Mucosa of stomach (tissue), 1 donor: ENCODE data around the gene AKAP12.

Experiments
- H3K27me3 ChIP-seq: one replicate; pipeline ENCODE4 v1.7.0; 2013; ENCODE audit warnings: mild to moderate bottlenecking, low read length; ENCODE audit not compliant: control insufficient read depth, insufficient read depth
- H3K36me3 ChIP-seq: one replicate; pipeline ENCODE4 v1.7.0; 2013; ENCODE audit warnings: low read length; ENCODE audit not compliant: control insufficient read depth, insufficient read depth
- H3K4me1 ChIP-seq: one replicate; pipeline ENCODE4 v1.7.0; 2013; ENCODE audit warnings: mild to moderate bottlenecking, low read length; ENCODE audit not compliant: control insufficient read depth, insufficient read depth
- H3K4me3 ChIP-seq: one replicate; pipeline ENCODE4 v1.7.0; 2013; ENCODE audit warnings: low read length
- H3K9ac ChIP-seq: one replicate; pipeline ENCODE4 v1.7.0; 2013; ENCODE audit warnings: mild to moderate bottlenecking, low read length, moderate library complexity
- H3K9me3 ChIP-seq: one replicate; pipeline ENCODE4 v1.7.0; 2013; ENCODE audit warnings: mild to moderate bottlenecking, low read length, moderate library complexity; ENCODE audit not compliant: control insufficient read depth
- donor health status: Pancreatic carcinoma.

The AKAP12 gene

DNA sequence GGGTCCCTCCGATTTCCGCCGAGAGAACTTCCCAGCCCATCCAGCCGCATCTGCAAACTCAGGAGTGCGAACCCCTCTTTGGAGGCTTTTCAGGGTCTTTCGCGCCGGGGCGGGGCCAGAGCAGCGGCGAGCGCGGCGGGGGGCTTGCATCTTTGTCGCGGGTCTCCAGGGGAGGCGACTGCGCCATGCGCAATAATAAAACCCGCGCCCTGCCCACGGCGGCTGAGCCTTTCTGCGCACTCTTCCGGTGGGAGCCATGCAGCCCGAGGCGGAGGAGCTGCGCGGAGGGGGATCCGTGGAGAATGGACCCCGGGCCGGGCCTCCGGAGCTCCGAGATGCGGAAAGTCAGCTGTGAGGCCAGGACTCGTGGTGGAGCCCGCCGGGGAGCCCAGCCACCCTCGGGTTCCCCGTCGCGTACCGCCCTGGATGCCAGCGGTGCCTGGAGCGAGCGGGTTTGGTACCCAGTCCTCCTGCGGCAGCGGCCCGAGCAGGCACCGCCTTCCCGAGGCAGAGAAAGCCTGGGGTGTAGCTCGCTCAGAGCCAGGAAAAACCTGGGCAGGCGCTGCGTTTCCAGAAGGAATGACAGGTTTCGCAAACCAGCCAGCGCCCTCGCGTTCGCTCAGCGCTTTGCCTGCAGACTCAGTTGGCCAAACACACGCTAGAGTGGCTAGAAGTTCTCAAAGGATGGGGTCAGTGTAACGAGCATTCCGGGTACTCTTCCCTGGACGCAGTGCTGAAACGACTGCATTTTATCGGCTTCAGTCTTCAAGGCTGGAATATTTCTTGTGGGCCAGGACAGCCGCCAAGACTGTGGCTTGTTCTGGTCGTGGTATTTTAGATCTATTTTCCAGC is 1.2 kb downstream of the AKAP12 start:
- Histone ChIP-seq H3K36me3 (no peaks in the 10 kb centered on the region), H3K4me1 (no peaks in the 10 kb centered on the region), H3K9me3 (no peaks in the 10 kb centered on the region), H3K4me3 (no peak overlapping the region), H3K27me3 (peaks cover 24% of the 10 kb centered on the region), H3K9ac (peak overlapping the region; percentile 39)

DNA sequence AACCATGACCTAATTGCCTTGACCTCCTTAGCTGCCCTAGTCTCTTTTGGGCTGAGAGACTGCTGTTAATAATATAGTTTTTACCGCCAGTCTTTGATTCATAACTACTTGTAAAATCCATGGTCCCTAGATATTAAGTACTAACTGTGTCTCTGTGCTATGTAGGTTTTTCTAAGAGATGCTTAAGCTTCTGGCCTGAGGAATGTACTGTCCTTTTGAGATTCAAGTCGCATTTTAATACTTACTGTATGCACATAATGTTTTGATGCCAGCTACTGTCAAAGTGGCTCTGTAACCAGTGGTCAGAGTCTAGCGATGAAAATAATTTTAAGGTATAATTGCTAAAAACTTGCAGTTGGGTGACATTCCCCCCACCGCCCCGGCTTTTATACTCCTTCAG is 2.1 kb downstream of the AKAP12 start:
- Histone ChIP-seq H3K4me1 (no peaks in the 10 kb centered on the region), H3K36me3 (no peaks in the 10 kb centered on the region), H3K9me3 (no peaks in the 10 kb centered on the region), H3K27me3 (peaks cover 24% of the 10 kb centered on the region), H3K9ac (no peak overlapping the region), H3K4me3 (no peak overlapping the region)

DNA sequence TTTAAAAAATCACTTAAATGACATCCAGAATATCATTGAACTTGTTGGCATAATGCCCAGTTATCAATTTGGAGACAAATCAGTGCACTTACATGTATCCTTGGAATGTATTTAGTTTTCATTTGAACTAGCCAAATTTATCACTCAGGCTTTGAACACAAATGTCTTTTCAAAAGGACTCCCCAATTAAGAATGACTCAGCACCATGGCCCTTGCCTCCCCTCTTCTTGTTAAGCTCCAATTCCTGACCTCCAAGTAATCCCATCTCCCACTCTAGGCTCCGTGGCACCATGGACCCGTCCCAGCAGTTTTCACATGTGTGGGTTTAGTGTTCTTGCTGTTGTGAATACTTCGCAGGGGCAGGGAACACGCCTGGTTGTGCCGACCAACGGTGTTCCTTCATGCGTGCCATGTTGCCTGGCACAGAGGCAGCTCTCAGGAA is 2.7 kb downstream of the AKAP12 start:
- Histone ChIP-seq H3K4me1 (no peaks in the 10 kb centered on the region), H3K4me3 (no peak overlapping the region), H3K27me3 (peaks cover 24% of the 10 kb centered on the region), H3K36me3 (no peaks in the 10 kb centered on the region), H3K9ac (no peak overlapping the region), H3K9me3 (no peaks in the 10 kb centered on the region)

DNA sequence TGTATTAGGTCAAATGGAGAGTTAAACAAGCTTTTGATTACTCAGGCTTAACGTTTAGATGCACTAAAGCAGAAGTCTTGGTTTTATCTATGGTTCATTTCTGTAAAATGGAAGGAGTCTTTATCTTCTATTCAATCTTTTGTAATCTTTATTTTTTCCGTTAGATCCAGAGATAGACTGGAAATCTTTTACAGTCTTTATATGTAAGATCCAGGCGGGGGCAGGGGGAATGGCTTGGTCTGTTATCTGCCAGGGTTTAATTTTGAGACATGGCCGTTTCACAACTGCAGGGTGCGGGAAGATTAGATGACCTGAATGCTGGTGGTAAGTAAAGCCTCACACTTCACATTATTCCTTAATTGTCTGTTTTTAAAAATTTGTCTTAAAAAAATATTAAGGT is 3.7 kb downstream of the AKAP12 start:
- no peaks in the 10 kb centered on the region for H3K9me3 ChIP-seq
- no peaks in the 10 kb centered on the region for H3K4me1 ChIP-seq
- no peaks in the 10 kb centered on the region for H3K36me3 ChIP-seq
- peaks cover 24% of the 10 kb centered on the region for H3K27me3 ChIP-seq
- no peak overlapping the region for H3K4me3 ChIP-seq
- H3K9ac ChIP-seq = no peak overlapping the region

DNA sequence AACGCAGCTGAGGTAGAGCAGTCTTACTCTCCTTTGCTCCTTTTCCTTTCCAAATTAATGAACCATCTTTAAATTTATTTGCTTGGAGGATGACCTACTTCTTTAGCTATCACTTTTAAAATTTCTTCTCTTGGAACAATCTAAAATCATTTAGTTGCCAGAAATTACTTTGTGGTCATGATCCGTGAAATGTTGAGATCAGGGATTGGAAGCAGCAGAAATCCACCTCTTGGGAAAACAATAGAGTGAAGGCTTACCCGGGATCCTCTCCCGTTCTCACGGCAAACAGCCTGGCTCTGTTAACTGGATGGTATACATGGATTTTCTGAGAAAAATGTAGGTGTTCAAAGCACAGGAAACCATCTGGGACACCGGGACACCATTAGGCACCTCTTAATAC is 7.7 kb downstream of the AKAP12 start:
- Histone ChIP-seq H3K4me3 (no peak overlapping the region), H3K4me1 (no peaks in the 10 kb centered on the region), H3K9me3 (no peaks in the 10 kb centered on the region), H3K27me3 (peaks cover 3% of the 10 kb centered on the region), H3K9ac (no peak overlapping the region), H3K36me3 (no peaks in the 10 kb centered on the region)

DNA sequence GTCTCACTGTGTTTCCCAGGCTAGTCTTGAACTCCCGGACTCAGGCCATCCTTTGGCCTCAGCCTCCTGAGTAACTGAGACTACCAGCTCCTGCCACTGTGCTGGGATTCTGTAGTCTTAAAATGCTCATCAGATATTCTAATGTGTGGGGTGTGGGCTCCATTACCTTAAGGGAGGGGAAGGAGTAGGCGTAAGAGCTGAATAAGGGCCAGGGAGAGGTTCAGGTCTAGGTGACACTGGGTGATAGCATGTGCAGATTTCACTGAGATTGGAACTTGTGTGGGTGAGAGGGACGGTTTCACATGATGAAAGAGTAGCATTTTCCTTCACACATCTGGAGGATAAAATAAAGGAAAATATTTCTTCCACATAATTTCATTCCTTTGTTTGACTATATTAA is 8.5 kb downstream of the AKAP12 start:
- Histone ChIP-seq H3K9ac (no peak overlapping the region), H3K36me3 (no peaks in the 10 kb centered on the region), H3K9me3 (no peaks in the 10 kb centered on the region), H3K4me3 (no peak overlapping the region), H3K4me1 (no peaks in the 10 kb centered on the region), H3K27me3 (no peaks in the 10 kb centered on the region)

DNA sequence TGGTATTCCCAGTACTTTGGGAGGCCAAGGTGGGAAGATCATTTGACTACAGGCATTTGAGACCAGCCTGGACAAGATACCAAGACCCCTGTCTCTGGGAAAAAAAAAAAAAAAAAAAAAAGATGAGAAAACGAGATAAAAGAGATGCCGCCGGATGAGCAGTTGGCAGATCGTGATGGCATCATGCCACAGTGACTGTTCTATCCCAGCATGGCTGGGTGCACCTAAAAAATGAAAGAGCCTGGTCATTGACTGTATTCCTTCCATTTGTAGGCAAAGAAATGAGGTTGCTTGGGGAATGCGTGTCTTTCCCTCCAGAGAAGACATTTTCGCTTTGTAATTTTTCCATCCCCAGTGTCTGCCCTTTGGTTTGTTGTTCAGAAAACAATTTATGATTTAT is 12.9 kb downstream of the AKAP12 start:
- H3K9me3 ChIP-seq = no peaks in the 10 kb centered on the region
- no peak overlapping the region for H3K4me3 ChIP-seq
- no peaks in the 10 kb centered on the region for H3K36me3 ChIP-seq
- H3K4me1 ChIP-seq = no peaks in the 10 kb centered on the region
- H3K9ac ChIP-seq = no peak overlapping the region
- no peaks in the 10 kb centered on the region for H3K27me3 ChIP-seq

DNA sequence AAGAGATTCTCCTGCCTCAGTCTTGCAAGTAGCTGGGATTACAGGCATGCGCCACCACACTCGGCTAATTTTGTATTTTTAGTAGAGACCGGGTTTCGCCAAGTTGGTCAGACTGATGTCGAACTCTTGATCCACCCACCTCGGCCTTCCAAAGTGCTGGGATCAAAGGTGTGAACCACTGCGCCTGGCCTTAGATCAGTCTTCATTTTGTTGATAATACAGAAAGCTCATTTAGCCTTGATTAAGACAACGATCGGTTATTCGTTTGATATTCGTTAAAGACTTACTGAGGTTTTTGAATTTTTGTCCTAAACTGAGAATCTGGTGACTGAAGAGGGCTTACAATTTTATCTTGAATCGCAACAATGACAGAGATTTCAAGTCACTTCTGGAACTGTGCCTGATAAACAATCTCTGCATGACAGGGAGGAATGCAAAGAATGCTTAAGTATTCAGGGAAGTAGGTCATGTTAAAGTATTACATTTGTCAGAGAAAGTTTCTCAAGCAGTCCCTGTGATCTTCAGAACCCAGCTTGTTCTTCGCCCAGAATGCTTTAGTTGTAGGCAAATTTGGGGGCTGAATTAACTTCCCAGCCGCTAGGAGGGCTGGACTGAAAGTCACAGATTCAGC is 14.8 kb downstream of the AKAP12 start:
- Histone ChIP-seq H3K4me3 (no peak overlapping the region), H3K27me3 (no peaks in the 10 kb centered on the region), H3K9me3 (no peaks in the 10 kb centered on the region), H3K36me3 (no peaks in the 10 kb centered on the region), H3K4me1 (no peaks in the 10 kb centered on the region), H3K9ac (no peak overlapping the region)

DNA sequence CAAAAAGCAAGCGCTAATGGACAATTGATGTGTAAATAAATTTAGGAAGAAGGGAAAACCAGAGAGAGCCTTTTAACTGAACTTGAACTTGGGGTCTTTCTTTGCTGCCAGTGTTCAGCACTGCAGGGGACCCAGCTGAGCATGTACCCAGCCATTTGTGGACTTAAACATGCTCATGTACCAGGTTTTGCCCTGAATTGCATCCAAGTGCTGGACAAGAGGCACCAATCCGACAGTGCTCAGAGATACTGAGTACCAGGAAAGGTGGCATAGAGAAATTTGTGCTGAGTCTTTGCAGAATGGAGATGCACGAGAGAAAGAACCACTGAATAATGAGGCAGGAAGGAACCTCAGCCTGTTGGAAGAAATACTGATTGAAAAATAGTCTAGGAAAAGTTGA is 16.0 kb downstream of the AKAP12 start:
- H3K4me1 ChIP-seq = no peaks in the 10 kb centered on the region
- no peaks in the 10 kb centered on the region for H3K27me3 ChIP-seq
- H3K9me3 ChIP-seq = no peaks in the 10 kb centered on the region
- H3K36me3 ChIP-seq = no peaks in the 10 kb centered on the region
- no peak overlapping the region for H3K4me3 ChIP-seq
- H3K9ac ChIP-seq = no peak overlapping the region

DNA sequence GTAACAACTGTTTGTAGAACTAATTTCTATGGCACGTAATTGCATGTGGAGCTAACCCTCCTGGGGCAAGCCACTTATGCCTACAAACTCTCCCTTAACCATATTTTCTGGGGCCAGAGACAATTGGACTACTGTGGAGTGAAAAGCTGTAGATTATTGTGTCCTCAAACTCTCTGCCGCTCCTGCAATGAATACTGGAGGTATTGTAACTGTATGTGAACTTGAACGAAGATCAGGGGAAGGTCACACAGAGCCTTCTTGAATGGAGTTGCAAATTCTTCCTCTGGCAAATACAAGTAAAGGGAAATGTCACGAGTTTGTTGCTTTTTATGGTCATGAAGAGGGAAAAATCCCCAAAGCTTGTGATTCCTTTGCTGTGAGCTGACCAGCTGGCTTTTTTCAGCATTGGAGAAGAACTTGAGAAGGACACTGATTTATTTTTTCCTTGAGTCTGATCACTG is 18.2 kb downstream of the AKAP12 start:
- Histone ChIP-seq H3K9me3 (no peaks in the 10 kb centered on the region), H3K4me3 (no peak overlapping the region)

DNA sequence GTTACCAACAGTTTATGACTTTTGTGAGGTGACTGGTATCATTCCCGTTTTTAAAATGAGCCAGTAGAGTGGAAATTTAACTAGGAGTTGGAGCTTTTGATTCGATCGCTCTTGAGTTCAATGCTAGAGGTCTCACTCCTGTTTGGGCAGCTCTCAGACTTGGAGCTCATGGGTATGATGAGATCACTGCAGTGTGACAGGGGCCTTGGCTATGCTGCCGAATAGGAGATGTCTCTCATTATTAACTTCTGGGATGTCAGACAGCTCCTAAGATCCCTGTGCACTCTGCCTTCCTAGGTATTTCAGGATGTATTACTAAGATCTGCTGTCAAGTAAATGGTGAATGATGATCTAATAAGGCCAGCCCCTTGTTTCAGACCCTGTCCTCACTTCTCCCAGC is 20.4 kb downstream of the AKAP12 start:
- H3K9ac ChIP-seq = no peak overlapping the region
- H3K4me1 ChIP-seq = no peaks in the 10 kb centered on the region
- no peaks in the 10 kb centered on the region for H3K27me3 ChIP-seq
- no peaks in the 10 kb centered on the region for H3K36me3 ChIP-seq
- H3K9me3 ChIP-seq = no peaks in the 10 kb centered on the region
- no peak overlapping the region for H3K4me3 ChIP-seq

More for the DNA sequence above, 18.2 kb downstream of the AKAP12 start:
- Histone ChIP-seq H3K36me3 (no peaks in the 10 kb centered on the region), H3K9ac (no peak overlapping the region), H3K27me3 (no peaks in the 10 kb centered on the region), H3K4me1 (no peaks in the 10 kb centered on the region)

DNA sequence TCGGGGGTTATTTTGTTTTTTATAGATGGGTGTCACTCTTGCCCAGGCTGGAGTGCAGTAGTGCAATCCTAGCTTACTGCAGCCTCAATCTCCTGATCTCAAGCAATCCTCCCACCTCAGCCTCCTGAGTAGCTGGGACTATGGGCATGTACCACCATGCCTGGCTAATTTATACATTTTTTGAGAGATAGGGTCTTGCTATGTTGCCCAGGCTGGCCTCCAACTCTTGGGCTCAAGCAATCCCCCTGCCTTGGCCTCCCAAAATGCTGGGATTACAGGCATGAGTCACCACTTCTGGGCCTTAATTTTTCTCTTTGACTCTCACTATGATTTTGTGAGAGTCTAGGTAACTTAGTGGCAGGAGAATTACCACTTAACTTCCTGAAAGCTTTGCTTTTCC is 23.3 kb downstream of the AKAP12 start:
- Histone ChIP-seq H3K27me3 (no peaks in the 10 kb centered on the region), H3K36me3 (no peaks in the 10 kb centered on the region), H3K9ac (no peak overlapping the region), H3K4me1 (no peaks in the 10 kb centered on the region), H3K4me3 (no peak overlapping the region), H3K9me3 (no peaks in the 10 kb centered on the region)
